ENCODE results near the gene PODN. TPM values are rescaled to one million over a fixed set of nuclear protein-coding genes. Genes with fewer than 3 reads are reported as not detected.
A peak's percentile ranks its signal among the peaks of the same experiment; 100 is the strongest.

PODN gene, protein sequence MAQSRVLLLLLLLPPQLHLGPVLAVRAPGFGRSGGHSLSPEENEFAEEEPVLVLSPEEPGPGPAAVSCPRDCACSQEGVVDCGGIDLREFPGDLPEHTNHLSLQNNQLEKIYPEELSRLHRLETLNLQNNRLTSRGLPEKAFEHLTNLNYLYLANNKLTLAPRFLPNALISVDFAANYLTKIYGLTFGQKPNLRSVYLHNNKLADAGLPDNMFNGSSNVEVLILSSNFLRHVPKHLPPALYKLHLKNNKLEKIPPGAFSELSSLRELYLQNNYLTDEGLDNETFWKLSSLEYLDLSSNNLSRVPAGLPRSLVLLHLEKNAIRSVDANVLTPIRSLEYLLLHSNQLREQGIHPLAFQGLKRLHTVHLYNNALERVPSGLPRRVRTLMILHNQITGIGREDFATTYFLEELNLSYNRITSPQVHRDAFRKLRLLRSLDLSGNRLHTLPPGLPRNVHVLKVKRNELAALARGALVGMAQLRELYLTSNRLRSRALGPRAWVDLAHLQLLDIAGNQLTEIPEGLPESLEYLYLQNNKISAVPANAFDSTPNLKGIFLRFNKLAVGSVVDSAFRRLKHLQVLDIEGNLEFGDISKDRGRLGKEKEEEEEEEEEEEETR
- not detected for total RNA-seq

DNA sequence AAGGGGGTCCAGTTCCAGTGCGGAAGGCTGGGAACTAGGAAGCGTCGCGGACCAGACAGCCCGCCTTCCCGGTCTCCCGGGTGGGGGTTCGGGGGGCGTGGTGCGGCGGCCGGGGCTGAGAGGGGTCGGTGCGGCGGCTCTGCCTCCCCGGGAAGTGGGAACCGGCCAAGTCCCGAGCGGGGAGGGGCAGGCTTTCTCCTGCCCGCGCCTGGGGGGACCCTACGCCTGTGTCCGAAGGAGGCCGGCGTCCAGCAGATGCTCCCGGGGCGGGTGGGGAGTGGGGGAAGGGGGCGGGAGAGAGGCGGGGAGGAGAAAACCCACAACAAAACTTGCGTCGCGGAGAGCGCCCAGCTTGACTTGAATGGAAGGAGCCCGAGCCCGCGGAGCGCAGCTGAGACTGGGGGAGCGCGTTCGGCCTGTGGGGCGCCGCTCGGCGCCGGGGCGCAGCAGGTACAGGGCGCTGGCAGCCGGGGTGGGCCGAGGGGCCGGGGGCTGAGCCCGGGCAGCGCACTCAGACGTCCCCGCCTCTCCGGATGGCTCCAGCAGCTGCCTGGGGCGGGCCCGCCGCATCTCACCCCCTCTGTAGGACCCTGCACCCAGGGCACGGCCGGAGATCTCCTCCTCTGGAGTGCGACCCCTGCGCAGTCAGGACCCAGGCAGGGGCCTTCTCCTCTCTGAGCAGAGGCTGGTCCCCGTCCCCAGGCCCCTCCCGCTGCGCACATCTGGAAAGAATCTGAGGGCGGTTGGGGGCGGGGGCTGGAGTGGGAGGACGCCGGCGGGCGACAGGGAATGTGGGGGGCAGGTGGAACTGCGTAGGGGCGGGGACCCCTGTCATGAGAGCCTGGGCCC is at the start of gene PODN:
Gene PODN (plus strand): TSS at position 355 of the 849 bp plus-strand sequence. CDS start 7,643 bp downstream, outside the sequence.
- POLR2A ChIA-PET = interaction anchor here (1.5 kb wide), 1 partner anchor 24 kb away, joined by 3 read pairs; no protein-coding TSS in a partner anchor
- Mint-ChIP-seq H3K4me3 (peak within 1 kb of the TSS; percentile 30), H3K27me3 (peaks cover 36% of the 10 kb centered on the region)

DNA sequence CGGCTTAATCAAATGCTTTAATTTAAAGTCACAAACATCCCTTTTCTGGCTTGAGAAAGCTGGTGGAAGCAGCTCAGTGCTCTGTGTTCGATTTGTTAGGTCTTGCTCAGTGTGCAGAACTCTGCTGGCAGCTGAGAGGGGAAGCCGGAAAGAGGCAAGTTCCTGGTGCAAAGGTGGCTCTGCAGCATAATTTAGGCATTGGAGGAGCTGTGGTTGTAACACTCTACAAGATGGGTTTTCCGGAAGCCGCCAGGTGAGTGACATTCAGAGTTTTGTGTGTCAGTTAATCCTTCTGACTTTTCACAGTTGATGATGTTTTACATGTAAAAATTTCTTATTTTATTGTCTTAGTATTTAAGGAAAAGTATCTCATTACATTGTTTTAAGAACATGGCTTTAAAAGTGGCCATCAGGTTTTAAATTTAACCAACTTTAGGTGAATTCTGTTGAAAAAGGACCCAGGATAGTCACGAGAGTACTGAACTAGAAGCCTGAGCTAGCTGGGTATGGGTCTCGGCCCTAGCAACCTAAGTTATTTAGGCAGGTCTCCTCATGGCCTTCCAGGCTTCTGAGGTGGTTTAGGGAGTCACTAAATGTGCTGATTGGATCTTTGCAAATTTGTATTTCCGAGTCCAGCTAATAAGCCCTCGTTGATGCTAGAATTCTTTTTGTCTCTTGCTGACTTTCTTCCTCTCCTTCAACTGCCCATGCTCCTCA is 47.1 kb upstream of the PODN start:
- Mint-ChIP-seq H3K9me3 (no peaks in the 10 kb centered on the region), H3K4me3 (peak overlapping the region; percentile 77), H3K36me3 (ENCODE audit: low read depth) (peaks cover 7% of the 10 kb centered on the region), H3K27me3 (no peaks in the 10 kb centered on the region), H3K4me1 (ENCODE audit: low read depth) (peaks cover 25% of the 10 kb centered on the region), H3K27ac (peak overlapping the region; percentile 87)
- ChIA-PET CTCF (interaction anchor here (0.6 to 2.3 kb wide), 7 partner anchors 40 to 172 kb away, joined by 3 to 5 read pairs (median 3); partner anchors contain the start of genes ECHDC2 and ZYG11A), POLR2A (interaction anchor here (1.4 to 1.6 kb wide), 2 partner anchors 33 to 39 kb away, joined by 3 to 4 read pairs; no protein-coding TSS in a partner anchor)
- DNase-seq = peak; percentile 86
- intact Hi-C loops (cut with micrococcal nuclease) = no loop called here
- TF ChIP-seq, protein P1, sequence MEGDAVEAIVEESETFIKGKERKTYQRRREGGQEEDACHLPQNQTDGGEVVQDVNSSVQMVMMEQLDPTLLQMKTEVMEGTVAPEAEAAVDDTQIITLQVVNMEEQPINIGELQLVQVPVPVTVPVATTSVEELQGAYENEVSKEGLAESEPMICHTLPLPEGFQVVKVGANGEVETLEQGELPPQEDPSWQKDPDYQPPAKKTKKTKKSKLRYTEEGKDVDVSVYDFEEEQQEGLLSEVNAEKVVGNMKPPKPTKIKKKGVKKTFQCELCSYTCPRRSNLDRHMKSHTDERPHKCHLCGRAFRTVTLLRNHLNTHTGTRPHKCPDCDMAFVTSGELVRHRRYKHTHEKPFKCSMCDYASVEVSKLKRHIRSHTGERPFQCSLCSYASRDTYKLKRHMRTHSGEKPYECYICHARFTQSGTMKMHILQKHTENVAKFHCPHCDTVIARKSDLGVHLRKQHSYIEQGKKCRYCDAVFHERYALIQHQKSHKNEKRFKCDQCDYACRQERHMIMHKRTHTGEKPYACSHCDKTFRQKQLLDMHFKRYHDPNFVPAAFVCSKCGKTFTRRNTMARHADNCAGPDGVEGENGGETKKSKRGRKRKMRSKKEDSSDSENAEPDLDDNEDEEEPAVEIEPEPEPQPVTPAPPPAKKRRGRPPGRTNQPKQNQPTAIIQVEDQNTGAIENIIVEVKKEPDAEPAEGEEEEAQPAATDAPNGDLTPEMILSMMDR (IDR thresholded peaks at IDR 0.05) = no peak
- ATAC-seq = peak; percentile 98

More for the DNA sequence above, at the start of gene PODN:
- ATAC-seq (peak; percentile 55), DNase-seq (peak; percentile 26)
- TF ChIP-seq, protein P1 (IDR thresholded peaks at IDR 0.05) = no peak
- CTCF ChIA-PET = no interaction called here
- intact Hi-C loops (cut with micrococcal nuclease) = no loop called here
- H3K27ac Mint-ChIP-seq = no peak within 1 kb of the TSS
- no peaks in the 10 kb centered on the region for H3K9me3 Mint-ChIP-seq
- H3K4me1 Mint-ChIP-seq (ENCODE audit: low read depth) = peaks cover 4% of the 10 kb centered on the region
- H3K36me3 Mint-ChIP-seq (ENCODE audit: low read depth) = no peaks in the 10 kb centered on the region

DNA sequence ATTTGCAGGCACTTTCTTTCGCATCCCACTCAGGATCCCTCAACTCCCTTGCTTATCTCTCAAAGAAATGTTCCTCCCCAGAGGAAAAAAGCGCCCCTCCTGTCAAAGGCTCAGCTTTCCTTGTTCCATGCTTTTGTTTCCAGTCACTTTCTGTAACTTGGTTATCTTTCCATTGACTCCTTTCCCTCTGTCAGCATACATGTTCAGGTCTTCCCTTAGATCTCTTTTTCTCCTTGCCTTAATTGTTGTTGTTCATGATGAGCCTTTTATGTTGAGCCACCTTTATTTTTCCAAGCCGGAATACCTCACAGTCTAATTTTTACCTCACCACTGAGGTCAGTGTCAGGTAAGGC is 46.5 kb upstream of the PODN start:
- peaks cover 25% of the 10 kb centered on the region for H3K4me1 Mint-ChIP-seq (ENCODE audit: low read depth)
- peak overlapping the region; percentile 1 for H3K27ac Mint-ChIP-seq
- intact Hi-C loops (cut with micrococcal nuclease) = no loop called here
- H3K9me3 Mint-ChIP-seq = no peaks in the 10 kb centered on the region
- peak overlapping the region; percentile 77 for H3K4me3 Mint-ChIP-seq
- no peaks in the 10 kb centered on the region for H3K27me3 Mint-ChIP-seq
- H3K36me3 Mint-ChIP-seq (ENCODE audit: low read depth) = peaks cover 7% of the 10 kb centered on the region
- POLR2A ChIA-PET = interaction anchor here (1.4 kb wide), 1 partner anchor 38 kb away, joined by 4 read pairs; no protein-coding TSS in a partner anchor
- DNase-seq (no peak), ATAC-seq (no peak)
- TF ChIP-seq, protein P1 (IDR thresholded peaks at IDR 0.05) = no peak
- CTCF ChIA-PET = interaction anchor here (0.7 to 1.3 kb wide), 4 partner anchors 39 to 167 kb away, joined by 3 to 5 read pairs (median 4); partner anchors contain the start of gene ECHDC2

DNA sequence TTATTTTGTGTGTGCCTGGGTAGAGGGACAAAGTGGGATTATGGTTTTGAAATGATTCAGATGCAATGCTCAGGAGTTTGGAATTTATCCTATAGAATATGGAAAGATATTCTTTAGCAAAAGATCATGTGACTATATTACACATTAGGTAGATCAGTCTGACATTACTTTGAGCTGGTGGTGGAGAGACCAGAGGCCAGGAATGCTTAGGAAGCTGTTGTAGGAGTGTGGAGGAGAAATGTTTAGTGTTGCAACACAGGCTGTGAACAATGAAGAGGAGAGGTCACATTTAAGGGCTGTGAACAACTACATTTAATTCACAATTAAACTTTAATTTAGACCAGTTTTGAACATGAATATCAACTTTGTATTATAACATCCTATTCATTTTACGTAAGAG is 45.3 kb upstream of the PODN start:
- ChIA-PET CTCF (interaction anchor here (1.2 kb wide), 1 partner anchor 169 kb away, joined by 3 read pairs; no protein-coding TSS in a partner anchor), POLR2A (interaction anchor here (0.9 to 1.0 kb wide), 2 partner anchors 17 to 207 kb away, joined by 3 read pairs; no protein-coding TSS in a partner anchor)
- Mint-ChIP-seq H3K27me3 (no peaks in the 10 kb centered on the region), H3K9me3 (no peaks in the 10 kb centered on the region), H3K4me3 (no peak overlapping the region), H3K27ac (no peak overlapping the region), H3K4me1 (ENCODE audit: low read depth) (peaks cover 25% of the 10 kb centered on the region), H3K36me3 (ENCODE audit: low read depth) (peaks cover 7% of the 10 kb centered on the region)
- TF ChIP-seq, protein P1 (IDR thresholded peaks at IDR 0.05) = no peak
- intact Hi-C loops (cut with micrococcal nuclease) = no loop called here
- ATAC-seq (no peak), DNase-seq (no peak)
